ENCODE results near the gene SLC35C1. TPM values are rescaled to one million over a fixed set of nuclear protein-coding genes. Genes with fewer than 3 reads are reported as not detected.

The SLC35C1 gene
- polyA plus RNA-seq, 3 donors, result 8.1 to 10.2 (median 8.9) TPM

DNA sequence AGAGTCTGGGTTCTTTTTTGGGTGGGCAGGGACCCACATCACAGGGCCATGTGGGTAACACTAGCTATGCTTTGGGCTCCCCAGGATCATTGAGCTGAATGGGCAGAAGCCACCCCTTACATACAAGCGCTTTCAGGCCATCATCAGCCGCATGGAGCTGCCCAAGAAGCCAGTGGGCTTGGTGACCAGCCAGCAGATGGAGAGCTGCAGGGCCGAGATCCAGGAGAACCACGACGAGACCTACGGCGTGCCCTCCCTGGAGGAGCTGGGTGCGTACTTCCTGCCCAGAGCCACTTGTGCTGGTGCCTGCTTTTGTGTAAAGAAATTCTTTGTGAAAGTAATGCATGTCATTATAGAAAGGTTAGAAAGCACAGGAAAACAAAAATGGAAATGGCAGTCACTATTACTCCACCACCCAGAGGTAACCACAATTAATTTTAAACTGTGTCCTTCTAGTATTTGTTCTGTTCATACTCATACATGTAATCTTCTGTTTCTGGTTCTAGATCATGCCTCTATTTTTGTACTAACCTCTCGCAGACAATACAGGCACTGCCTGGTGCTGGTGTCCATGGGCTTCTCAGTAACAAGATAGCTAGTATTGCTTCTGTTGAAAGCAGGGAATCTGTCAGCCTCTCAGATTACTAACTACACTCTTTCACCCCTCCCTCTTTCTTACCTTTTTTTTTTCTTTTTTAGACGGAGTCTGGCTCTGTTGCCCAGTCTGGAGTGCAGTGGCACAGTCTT is 56.0 kb downstream of the SLC35C1 start:
- DNase-seq, result no peak

Other genes starting within 250 kb of the SLC35C1 start
- gene CHST1, start 139.5 kb upstream of the SLC35C1 start, polyA plus RNA-seq (ENCODE audit: insufficient read length in 3 of 3), result 10 to 100 TPM; 10.9 to 13.8 (median 10.9) TPM
- gene CRY2, start 42.3 kb downstream of the SLC35C1 start, polyA plus RNA-seq (ENCODE audit: insufficient read length in 3 of 3), result 10 to 100 TPM; 26.5 to 33.1 (median 32.4) TPM
- 10 to 100 TPM in 2 of 3 donors, 1 to 10 TPM in 1; 9.6 to 13.8 (median 13.7) TPM for gene MAPK8IP1, start 80.5 kb downstream of the SLC35C1 start, polyA plus RNA-seq (ENCODE audit: insufficient read length in 3 of 3)
- gene FREY1, start 102.1 kb downstream of the SLC35C1 start, polyA plus RNA-seq (ENCODE audit: insufficient read length in 3 of 3), result under 1 TPM; 0.41 to 0.77 (median 0.59) TPM
- 10 to 100 TPM; 21.5 to 26.0 (median 24.0) TPM for gene PEX16, start 112.7 kb downstream of the SLC35C1 start, polyA plus RNA-seq (ENCODE audit: insufficient read length in 3 of 3)
- 10 to 100 TPM; 23.2 to 29.5 (median 27.2) TPM for gene LARGE2, start 117.5 kb downstream of the SLC35C1 start, polyA plus RNA-seq (ENCODE audit: insufficient read length in 3 of 3)